Endodermal cell (in vitro differentiated cells): Measurements from ENCODE around the gene APBA1. TPM values are rescaled to one million over a fixed set of nuclear protein-coding genes. Genes with fewer than 3 reads are reported as not detected.

Experiments
- DNase-seq: peaks from one replicate; pipeline ENCODE4 v3.0.0-alpha.2; 2017
- H3K27ac ChIP-seq: 2 replicates; pipeline ENCODE4 v1.5.1; 2013; ENCODE audit warnings: mild to moderate bottlenecking, low read depth, low read length, moderate library complexity
- H3K27me3 ChIP-seq: 2 replicates; pipeline ENCODE4 v1.6.1; 2013; ENCODE audit warnings: mild to moderate bottlenecking, low read length, moderate library complexity; ENCODE audit not compliant: insufficient read depth, control insufficient read depth, poor library complexity, severe bottlenecking
- H3K36me3 ChIP-seq: 2 replicates; pipeline ENCODE4 v1.7.0; 2013; ENCODE audit warnings: mild to moderate bottlenecking, low read length, moderate library complexity; ENCODE audit not compliant: control insufficient read depth, insufficient read depth
- H3K4me1 ChIP-seq: one replicate; pipeline ENCODE4 v1.7.0; 2013; ENCODE audit warnings: low read length; ENCODE audit not compliant: control insufficient read depth, insufficient read depth
- H3K4me3 ChIP-seq: 2 replicates; pipeline ENCODE4 v1.5.1; 2013; ENCODE audit warnings: mild to moderate bottlenecking, low read length, moderate library complexity
- H3K9ac ChIP-seq: 2 replicates; pipeline ENCODE4 v1.6.1; 2013; ENCODE audit warnings: mild to moderate bottlenecking, low read length, moderate library complexity; ENCODE audit not compliant: poor library complexity, severe bottlenecking; ENCODE audit errors: extremely low read depth
- H3K9me3 ChIP-seq: 2 replicates; pipeline ENCODE4 v1.6.1; 2013; ENCODE audit warnings: mild to moderate bottlenecking, low read length, moderate library complexity; ENCODE audit not compliant: control insufficient read depth
- H3K27ac Mint-ChIP-seq: 2 replicates; pipeline ENCODE4 v1.8.0; 2020; ENCODE audit warnings: mixed read lengths
- H3K27me3 Mint-ChIP-seq: 2 replicates; pipeline ENCODE4 v1.8.0; 2021; ENCODE audit warnings: mild to moderate bottlenecking, mixed read lengths; ENCODE audit not compliant: insufficient read depth
- H3K36me3 Mint-ChIP-seq: 2 replicates; pipeline ENCODE4 v1.8.0; 2020; ENCODE audit warnings: low read depth, mixed read lengths
- H3K4me1 Mint-ChIP-seq: 2 replicates; pipeline ENCODE4 v1.8.0; 2020; ENCODE audit warnings: mixed read lengths
- H3K4me3 Mint-ChIP-seq: 2 replicates; pipeline ENCODE4 v1.8.0; 2020; ENCODE audit warnings: mild to moderate bottlenecking, moderate library complexity, mixed read lengths
- H3K9me3 Mint-ChIP-seq: 2 replicates; pipeline ENCODE4 v1.8.0; 2020; ENCODE audit warnings: mild to moderate bottlenecking, mixed read lengths
- CTCF ChIP-seq: fragments of 200-600 bp; sonication (generic); conservative IDR thresholded peaks from 2 replicates; pipeline ENCODE4 v1.5.0; 2021; ENCODE audit warnings: antibody characterized with exemption, mild to moderate bottlenecking
- WGBS, 2 experiments: methylation state at CpG; one replicate each; pipeline versions ENCODE4 v1.1.5 to v1.1.7; 2013; ENCODE audit warnings: missing lambda C conversion rate in 2 of 2, mixed read lengths in 1 of 2; ENCODE audit not compliant: insufficient coverage in 1 of 2, insufficient read length in 1 of 2; 5-methylcytosine and 5-hydroxymethylcytosine counted together
- total RNA-seq, 2 donors: library from RNA; stranded (reverse); fragmentation: NEBNext Ultra II Directional in 1 of 2; extraction: Animal tissue kit (Norgen Biotek cat#: 25700) in 1 of 2; gene quantifications; 2 replicates in 1 of 2; 3 replicates in 1 of 2; pipeline ENCODE4 v1.2.1, GENCODE V29; 2021

APBA1 gene
- total RNA-seq, 2 donors from 2014 or later: 0.51 to 0.75 TPM

DNA sequence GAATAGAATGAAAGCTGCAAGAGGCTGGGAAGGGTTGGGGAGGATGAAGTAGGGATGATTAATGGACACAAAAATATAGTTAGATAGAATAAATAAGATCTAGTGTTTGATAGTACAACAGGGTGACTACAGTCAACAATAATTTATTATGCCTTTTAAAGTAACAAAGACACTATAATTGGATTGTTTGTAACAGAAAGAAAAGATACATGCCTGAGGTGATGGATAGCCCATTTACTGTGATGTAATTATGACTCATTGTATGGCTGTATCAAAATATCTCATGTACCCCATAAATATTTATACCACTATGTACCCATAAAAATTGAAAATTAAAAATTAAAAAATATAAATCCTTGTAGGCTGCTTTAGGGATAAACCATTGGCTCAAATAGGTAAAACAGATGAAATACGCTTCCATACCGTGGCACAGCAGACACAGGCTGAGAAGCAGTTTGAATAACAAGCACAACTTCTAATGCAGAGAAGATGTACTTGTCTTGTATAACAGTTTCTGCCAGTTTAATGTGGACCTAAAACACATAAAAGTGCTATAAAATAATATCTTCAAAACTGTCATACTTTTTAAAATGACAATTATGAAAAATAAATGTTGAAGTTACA, 34.9 kb downstream of the APBA1 start:
- H3K9me3 Mint-ChIP-seq: peaks cover 4% of the 10 kb centered on the region
- no peak overlapping the region for H3K27ac Mint-ChIP-seq
- 96% methylated on average over 2 of the region's 2 CpGs; no CpG with 5 or more reads in 1 of the 2 experiments for WGBS, 2 experiments

GRCh38 chr9:69633716-69634115, 38.5 kb downstream of the APBA1 start:
- Histone ChIP-seq H3K36me3 (no peaks in the 10 kb centered on the region), H3K4me3 (no peak overlapping the region), H3K9ac (no peak overlapping the region), H3K9me3 (no peaks in the 10 kb centered on the region), H3K4me1 (no peaks in the 10 kb centered on the region), H3K27me3 (no peaks in the 10 kb centered on the region), H3K27ac (no peak overlapping the region)
- peaks cover 3% of the 10 kb centered on the region for H3K4me1 Mint-ChIP-seq
- no peak overlapping the region for H3K4me3 Mint-ChIP-seq
- no peaks in the 10 kb centered on the region for H3K27me3 Mint-ChIP-seq
- WGBS, 2 experiments: 100% methylated on average over 1 of the region's 1 CpG; no CpG with 5 or more reads in 1 of the 2 experiments
- no peak for DNase-seq
- no peak overlapping the region for H3K27ac Mint-ChIP-seq
- H3K36me3 Mint-ChIP-seq: no peaks in the 10 kb centered on the region
- no peak for TF ChIP-seq CTCF
- H3K9me3 Mint-ChIP-seq: no peaks in the 10 kb centered on the region

More for the DNA sequence above, 34.9 kb downstream of the APBA1 start:
- Histone ChIP-seq H3K27ac (no peak overlapping the region), H3K4me1 (no peaks in the 10 kb centered on the region), H3K4me3 (no peak overlapping the region), H3K27me3 (no peaks in the 10 kb centered on the region), H3K9me3 (no peaks in the 10 kb centered on the region), H3K9ac (no peak overlapping the region), H3K36me3 (no peaks in the 10 kb centered on the region)
- Mint-ChIP-seq H3K36me3 (no peaks in the 10 kb centered on the region), H3K4me1 (peaks cover 3% of the 10 kb centered on the region), H3K4me3 (no peak overlapping the region), H3K27me3 (no peaks in the 10 kb centered on the region)
- TF ChIP-seq CTCF: no peak
- DNase-seq: no peak

DNA sequence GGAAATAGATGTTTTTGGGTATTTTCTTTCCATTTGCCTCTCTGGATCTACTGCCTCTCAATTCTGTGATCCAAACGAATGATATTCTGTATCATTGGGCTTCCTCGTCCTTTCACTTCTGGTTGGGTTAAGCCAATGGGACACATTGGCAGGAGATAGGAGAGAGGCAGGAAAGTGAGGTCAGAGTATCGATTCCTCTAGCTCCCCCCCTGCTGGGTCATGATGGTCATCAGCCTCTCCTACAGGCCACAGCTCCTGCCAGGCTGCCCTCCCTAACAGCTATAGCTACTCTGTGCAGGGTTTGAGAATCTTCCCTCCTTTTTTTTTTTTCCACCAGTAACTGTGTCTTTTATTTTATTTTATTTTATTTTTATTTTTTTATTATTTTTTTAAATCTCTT, 39.4 kb downstream of the APBA1 start:
- H3K36me3 ChIP-seq: no peaks in the 10 kb centered on the region
- no peaks in the 10 kb centered on the region for H3K27me3 Mint-ChIP-seq

More for the DNA sequence above, 39.4 kb downstream of the APBA1 start:
- H3K4me3 Mint-ChIP-seq: no peak overlapping the region
- no peaks in the 10 kb centered on the region for H3K9me3 Mint-ChIP-seq
- WGBS, 2 experiments: 60 to 67% methylated on average over 3 of the region's 3 CpGs
- H3K4me1 Mint-ChIP-seq: peaks cover 3% of the 10 kb centered on the region
- H3K36me3 Mint-ChIP-seq: no peaks in the 10 kb centered on the region
- H3K9me3 ChIP-seq: no peaks in the 10 kb centered on the region
- no peak overlapping the region for H3K27ac ChIP-seq
- H3K4me1 ChIP-seq: no peaks in the 10 kb centered on the region
- H3K27ac Mint-ChIP-seq: no peak overlapping the region
- no peak overlapping the region for H3K9ac ChIP-seq
- TF ChIP-seq CTCF: no peak
- no peak for DNase-seq
- no peak overlapping the region for H3K4me3 ChIP-seq
- no peaks in the 10 kb centered on the region for H3K27me3 ChIP-seq
